HG03469 (cell line): Measurements from ENCODE around the gene IL24.

Experiments
- ATAC-seq: cut with Tn5 transposase; IDR thresholded peaks from one replicate; pipeline ENCODE4 v1.9.1; 2021; ENCODE audit warnings: mild to moderate bottlenecking, moderate library complexity, moderate number of reproducible peaks; ENCODE audit not compliant: unreplicated experiment

IL24 gene

GRCh38 chr1:206878456-206878855, 18.8 kb upstream of the IL24 start:
- ATAC-seq = no peak

DNA sequence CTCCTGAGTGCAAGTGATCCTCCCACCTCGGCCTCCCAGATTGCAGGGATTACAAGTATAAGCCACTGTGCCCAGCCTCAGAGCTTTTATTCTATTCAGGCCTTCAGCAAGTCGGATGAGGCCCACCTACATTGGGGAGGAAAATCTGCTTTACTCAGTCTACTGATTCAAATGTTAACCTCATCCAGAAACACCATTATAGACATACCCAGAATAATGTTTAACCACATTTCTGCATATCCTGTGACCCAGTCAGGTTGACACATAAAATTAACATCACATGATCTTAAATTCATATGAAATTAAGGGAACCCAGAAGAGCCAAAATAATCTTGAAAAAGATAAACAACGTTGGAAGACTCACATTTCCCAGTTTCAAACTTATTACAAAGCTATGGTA, 16.9 kb upstream of the IL24 start:
- no peak for ATAC-seq

DNA sequence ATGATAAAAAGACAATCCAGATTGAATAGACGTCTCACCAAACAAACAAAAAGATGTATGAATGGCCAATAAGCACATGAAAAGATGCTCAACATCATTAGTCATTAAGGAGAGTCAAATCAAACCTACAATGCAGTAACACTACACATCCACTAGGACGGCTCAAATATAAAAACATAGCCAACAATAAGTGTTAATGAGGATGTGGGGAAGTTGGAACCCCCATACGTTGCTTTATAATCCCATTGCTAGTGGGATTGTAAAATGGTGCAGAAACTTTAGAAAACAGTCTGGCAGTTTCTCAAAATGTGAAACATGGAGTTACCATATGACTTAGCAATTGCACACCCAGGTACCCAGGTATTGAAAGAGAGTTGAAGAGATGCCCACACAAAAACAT, 14.7 kb upstream of the IL24 start:
- no peak for ATAC-seq

- ATAC-seq = no peak
These were observed 14.1 kb upstream of the IL24 start for GRCh38 chr1:206883160-206883559.

DNA sequence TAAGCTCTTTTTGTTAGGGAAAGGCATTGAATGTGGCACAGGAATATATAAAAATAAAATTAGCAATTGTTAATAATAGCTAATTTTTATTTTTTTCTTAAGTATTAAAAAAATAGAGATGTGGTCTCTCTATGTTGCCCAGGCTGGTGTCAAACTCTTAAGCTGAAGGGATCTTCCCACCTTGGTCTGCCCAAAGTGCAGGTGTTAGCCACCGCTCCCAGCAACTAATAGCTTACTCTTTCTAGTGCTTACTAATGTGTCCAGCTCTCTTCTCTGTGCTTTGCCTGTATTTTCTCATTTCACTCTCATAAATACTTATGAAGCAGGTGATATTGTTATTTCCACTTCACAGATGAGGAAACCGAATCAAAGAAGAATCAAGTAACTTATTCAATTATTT, 13.4 kb upstream of the IL24 start:
- ATAC-seq = no peak

GRCh38 chr1:206885341-206886060, 11.7 kb upstream of the IL24 start:
- ATAC-seq = no peak

- no peak for ATAC-seq
These were observed 10.4 kb upstream of the IL24 start for GRCh38 chr1:206886831-206887230.

GRCh38 chr1:206887701-206888100, 9.5 kb upstream of the IL24 start:
- ATAC-seq = no peak

GRCh38 chr1:206890125-206891060, 6.8 kb upstream of the IL24 start:
- no peak for ATAC-seq

- ATAC-seq = no peak
These were observed 5.8 kb upstream of the IL24 start for GRCh38 chr1:206891412-206891811.

DNA sequence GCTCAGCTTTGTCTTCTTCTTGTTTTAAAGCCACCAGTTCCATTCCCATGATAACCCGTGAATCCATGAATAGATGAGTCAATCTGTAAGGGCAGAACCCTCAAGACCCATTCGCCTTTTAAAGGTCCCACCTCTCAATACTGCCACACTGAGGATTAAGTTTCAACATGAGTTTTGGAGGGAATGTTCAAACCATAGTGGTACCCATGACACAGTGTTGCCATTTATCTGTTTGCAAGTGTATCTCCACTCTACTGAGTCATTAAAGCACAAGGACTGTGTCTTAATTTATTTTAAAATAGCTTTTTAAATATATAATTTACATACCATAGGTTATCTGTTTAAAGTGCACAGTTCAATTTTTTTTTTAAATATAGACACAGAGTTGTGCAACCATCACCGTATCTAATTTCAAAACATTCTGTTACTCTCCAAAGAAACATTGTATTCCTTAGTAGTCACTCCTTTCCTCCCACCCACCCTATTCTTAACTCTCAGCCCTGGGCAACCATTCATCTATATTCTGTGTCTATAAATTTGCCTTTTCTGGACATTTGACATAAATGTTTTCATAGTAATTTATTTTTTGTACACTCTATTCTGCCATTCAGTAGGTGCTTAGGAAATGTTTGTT, 4.8 kb upstream of the IL24 start:
- no peak for ATAC-seq

- ATAC-seq = no peak
These were observed 3.9 kb upstream of the IL24 start for GRCh38 chr1:206893380-206893779.

DNA sequence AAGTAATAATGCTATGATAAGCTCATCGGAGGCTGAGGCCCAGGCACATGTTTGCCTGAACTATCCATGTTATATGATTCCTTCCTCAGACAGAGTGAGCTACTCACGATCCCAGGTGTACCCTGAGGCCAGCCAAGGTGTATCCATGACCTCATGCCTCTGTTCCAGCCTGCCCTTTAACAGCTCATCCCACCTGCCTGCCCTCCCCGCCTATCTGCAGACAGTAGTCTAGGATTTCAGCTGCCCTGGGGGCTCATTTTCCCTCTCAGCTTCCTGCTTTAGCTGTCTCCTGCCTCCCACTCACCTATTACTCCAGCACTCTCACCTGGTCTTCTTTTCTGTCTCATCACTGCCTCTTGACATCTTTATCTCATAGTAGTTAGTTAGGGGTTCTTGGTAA, 1.9 kb upstream of the IL24 start:
- ATAC-seq = no peak

DNA sequence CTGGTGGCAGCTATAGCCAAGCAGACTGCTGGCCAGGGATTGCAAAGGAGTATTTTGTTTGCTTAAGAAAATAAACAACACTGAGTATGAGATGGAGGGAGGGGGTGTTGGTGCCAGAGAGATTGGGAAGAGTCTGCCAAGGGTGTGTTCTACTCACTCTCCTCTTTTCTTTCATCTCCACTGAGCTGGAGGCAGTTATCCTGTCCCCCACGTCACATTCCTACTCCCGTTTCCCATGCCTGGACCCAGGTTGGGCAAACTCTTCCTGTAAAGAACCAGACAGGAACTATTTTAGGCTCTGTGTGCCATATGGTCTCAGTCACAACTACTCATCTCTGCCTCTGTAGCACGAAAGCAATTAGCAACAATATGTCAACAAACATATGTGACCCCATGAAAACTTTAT, 1.4 kb upstream of the IL24 start:
- no peak for ATAC-seq

DNA sequence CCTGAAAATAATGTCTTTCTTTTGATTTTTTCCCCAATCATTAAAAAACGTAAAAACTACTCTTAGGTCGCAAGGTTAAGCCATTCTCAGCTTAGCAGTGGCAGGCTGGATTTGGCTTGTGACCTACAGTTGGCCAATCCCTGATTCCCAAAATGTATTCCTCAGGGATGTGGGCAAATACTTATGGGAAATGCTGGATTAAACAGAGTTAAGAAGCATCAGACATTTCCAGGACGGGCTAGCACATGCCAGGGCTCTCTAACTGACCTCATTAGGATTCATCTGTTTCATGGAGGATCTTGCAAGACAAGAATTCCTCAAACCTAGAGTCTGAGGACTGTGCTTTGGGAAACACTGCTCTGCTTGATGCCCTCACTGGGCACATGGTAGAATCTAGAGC, 982 bp upstream of the IL24 start:
- no peak for ATAC-seq

DNA sequence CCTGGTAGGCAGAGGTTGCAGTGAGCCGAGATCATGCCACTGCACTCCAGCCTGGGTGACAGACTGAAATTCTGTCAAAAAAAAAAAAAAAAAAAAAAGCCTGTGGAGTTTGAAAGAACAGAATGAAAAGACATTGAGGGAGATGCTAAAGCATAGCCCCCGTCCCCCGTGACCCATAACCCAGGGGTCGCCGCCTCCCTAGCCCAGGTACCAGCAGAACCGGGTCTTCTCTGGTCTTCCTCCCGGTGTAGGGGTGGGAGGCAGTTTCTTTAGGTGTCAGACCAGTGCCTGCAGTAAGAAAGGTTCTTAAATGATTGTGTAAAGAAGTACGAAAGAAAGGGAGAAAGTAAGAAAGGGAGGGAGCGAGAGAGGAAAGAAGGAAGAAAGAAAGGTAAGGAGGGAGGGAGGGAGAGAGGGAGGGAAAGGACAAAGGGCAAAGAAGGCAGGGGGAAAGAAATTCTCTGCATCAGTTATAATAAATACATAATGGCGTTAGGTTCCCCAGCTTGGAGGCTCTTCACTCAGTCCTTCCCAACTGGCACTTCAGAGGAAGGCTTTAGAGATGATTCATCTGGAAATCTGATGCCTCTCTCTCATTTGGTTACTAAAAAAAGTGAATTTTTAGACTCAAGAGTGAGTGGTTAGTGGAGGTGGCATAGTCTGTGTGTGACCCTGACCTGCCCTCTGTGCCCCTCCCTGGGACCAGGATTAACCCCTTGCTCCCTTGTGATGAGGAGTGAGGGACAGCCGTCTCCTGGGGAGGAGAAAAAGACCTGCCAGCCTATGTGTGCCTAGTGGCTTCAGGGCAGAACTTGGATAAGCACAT, 1.1 kb downstream of the IL24 start:
- ATAC-seq = no peak

GRCh38 chr1:206898915-206899431, 1.7 kb downstream of the IL24 start:
- no peak for ATAC-seq

DNA sequence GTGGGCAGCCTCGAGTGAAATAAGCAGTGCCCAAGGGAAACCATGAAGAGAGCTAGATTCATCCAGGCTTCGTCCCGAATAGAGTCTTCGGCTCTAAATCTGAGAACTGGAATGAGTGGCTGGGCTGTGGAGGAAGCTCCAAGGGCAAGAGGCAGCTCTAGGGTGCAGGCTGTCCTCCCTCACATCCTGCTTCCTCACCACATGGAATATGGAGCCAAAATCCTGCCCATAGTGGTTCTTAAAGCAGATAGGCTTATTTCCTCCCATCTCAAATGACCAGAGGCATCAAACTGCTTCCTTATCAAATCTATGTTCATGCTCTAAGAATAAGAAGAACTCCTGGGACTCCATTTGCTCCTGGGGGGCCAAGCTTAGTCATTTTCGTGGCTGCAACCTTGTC, 2.5 kb downstream of the IL24 start:
- ATAC-seq = no peak

GRCh38 chr1:206900149-206900548, 2.9 kb downstream of the IL24 start:
- ATAC-seq = no peak

DNA sequence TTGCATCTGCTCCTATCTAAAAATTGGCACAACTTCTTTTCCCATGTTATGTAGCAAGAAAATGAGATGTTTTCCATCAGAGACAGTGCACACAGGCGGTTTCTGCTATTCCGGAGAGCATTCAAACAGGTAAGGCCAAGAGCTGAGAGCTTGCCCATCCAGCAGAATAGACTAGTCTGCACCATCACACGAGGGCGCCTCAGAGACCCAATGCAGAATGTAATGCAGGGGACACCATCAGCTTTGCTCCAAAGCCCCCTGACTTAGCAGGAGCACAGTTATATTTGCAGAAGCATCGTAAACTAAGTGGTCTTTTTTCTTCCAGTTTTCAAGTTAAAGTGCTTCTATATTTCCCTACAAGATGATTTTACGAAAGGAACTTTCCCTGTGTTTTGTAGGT, 4.7 kb downstream of the IL24 start:
- ATAC-seq = no peak

DNA sequence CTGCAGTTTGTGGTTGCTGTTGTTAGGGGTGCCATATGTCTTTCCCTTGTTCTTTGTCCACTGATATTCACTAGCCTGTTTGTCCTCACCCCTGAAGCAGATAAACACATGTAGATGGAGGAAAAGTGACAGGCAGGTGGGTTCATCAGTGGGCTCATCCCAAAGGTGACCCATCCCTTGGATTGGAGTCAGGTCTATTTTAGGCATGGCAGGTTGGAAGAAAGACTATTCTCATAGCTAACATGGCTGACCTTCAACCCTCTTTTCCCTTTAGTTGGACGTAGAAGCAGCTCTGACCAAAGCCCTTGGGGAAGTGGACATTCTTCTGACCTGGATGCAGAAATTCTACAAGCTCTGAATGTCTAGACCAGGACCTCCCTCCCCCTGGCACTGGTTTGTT, 5.5 kb downstream of the IL24 start:
- ATAC-seq = no peak
